Natural killer cell treated with Interleukin-12 subunit alpha and Interleukin-12 subunit beta and Interleukin-15 and Interleukin-18, amount 100 ng/mL, for 72 hours (primary cell): ENCODE results near the gene TMCC2. TPM values are rescaled to one million over a fixed set of nuclear protein-coding genes. Genes with fewer than 3 reads are reported as not detected.
"Not testable (repeated sequence)": the region's sequence is repeated elsewhere in the genome, so short reads cannot be mapped to it uniquely, and the experiment has no call there.

ENCODE experiments used
- ATAC-seq, 2 donors: fragments of 150-1000 bp; cut with Tn5 transposase in 1 of 2; sonication (Bioruptor Pico), chemical (Tn5 transposase) in 1 of 2; 2 replicates each; pipeline ENCODE4 v1.10.0; 2021
- DNase-seq: peaks from one replicate; pipeline ENCODE4 v3.0.0; 2022; ENCODE audit warnings: low spot score
- H3K27ac Mint-ChIP-seq, 2 donors: 1 replicate in 1 of 2; 2 replicates in 1 of 2; pipeline ENCODE4 v1.8.0; 2022; ENCODE audit warnings: mixed read lengths in 2 of 2, mild to moderate bottlenecking in 1 of 2, moderate library complexity in 1 of 2
- H3K27me3 Mint-ChIP-seq, 2 donors: 1 replicate in 1 of 2; 2 replicates in 1 of 2; pipeline ENCODE4 v1.8.0; 2022; ENCODE audit warnings: mixed read lengths in 2 of 2
- H3K36me3 Mint-ChIP-seq: one replicate; pipeline ENCODE4 v1.8.0; 2022; ENCODE audit warnings: mixed read lengths
- H3K4me1 Mint-ChIP-seq, 2 donors: 1 replicate in 1 of 2; 2 replicates in 1 of 2; pipeline ENCODE4 v1.8.0; 2022; ENCODE audit warnings: low read depth in 2 of 2, mixed read lengths in 2 of 2, mild to moderate bottlenecking in 1 of 2
- H3K4me3 Mint-ChIP-seq: one replicate; pipeline ENCODE4 v1.8.0; 2022; ENCODE audit warnings: mixed read lengths
- H3K9me3 Mint-ChIP-seq: 2 replicates; pipeline ENCODE4 v1.8.0; 2022; ENCODE audit warnings: mixed read lengths
- total RNA-seq, 2 donors: library from RNA; stranded (reverse); gene quantifications; one replicate each; pipeline ENCODE4 v1.2.3, GENCODE V29; 2022

TMCC2 gene
- 10 to 100 TPM; 24.0 to 28.8 TPM for total RNA-seq

DNA sequence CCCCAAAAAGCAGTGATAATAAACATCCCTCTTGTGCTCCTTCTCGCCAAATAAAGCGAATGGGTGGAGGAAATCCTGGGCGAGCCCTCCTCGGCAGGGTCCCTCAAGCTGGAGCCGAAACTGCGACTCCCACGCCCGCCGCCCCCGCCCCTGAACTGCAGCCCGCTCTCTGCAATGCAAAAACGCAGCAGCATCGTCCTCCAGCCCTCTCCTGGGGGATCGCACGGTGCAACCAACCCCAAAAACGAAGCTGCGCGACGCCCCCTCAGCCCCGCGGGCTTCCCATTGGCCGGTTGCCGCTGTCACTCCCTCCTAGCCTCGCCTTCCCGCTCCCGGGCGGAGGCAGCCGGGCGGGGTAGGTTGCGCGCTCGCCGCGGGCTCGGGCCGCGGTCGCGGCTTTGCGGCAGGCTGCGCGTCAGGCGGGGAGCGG, at the start of gene TMCC2:
TSS of gene TMCC2 (plus strand) at position 363 of the 430 bp plus-strand sequence. CDS start 619 bp downstream, outside the sequence.
- H3K9me3 Mint-ChIP-seq = no peaks in the 10 kb centered on the region
- no peaks in the 10 kb centered on the region for H3K36me3 Mint-ChIP-seq
- H3K4me1 Mint-ChIP-seq = peaks cover 34 to 47% of the 10 kb centered on the region in 2 donors
- peak within 1 kb of the TSS; percentile 92 for H3K4me3 Mint-ChIP-seq
- ATAC-seq (peak; percentile 95 to 96), DNase-seq (peak; percentile 88)
- peak within 1 kb of the TSS; percentile 20 to 49 for H3K27ac Mint-ChIP-seq
- H3K27me3 Mint-ChIP-seq = peaks cover 8 to 24% of the 10 kb centered on the region in 2 donors

DNA sequence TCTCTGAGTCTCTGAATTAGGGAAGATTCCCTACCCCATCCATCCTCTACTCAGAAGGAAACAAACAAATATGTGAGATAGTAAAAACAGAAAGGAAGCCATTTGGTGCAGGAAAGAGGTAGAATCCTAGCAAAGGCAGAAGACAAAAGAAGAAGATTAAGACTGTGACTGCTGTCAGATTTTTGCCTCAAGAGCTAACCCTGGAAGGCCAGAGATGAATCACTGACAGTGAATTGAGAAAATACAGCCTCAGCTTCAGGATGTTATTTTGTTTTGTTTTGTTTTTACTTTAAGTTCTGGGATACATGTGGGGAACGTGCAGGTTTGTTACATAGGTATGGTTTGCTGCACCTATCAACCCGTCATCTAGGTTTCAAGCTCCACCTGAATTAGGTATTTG, 47.9 kb upstream of the TMCC2 start:
- Mint-ChIP-seq H3K27ac (peak overlapping the region; percentile 41 to 65), H3K4me3 (peak overlapping the region; percentile 45), H3K4me1 (peaks cover 11 to 37% of the 10 kb centered on the region in 2 donors), H3K9me3 (no peaks in the 10 kb centered on the region), H3K27me3 (no peaks in the 10 kb centered on the region), H3K36me3 (peaks cover 14% of the 10 kb centered on the region)
- DNase-seq (no peak), ATAC-seq (peak in 1 of 2 donors; percentile 58)

GRCh38 chr1:205180331-205180730, 47.4 kb upstream of the TMCC2 start:
- H3K36me3 Mint-ChIP-seq = peaks cover 14% of the 10 kb centered on the region
- H3K27me3 Mint-ChIP-seq, DNase-seq, ATAC-seq, H3K9me3 Mint-ChIP-seq: not testable (repeated sequence)
- peak overlapping the region in 1 of 2 donors; percentile 41 for H3K27ac Mint-ChIP-seq
- H3K4me3 Mint-ChIP-seq = peak overlapping the region; percentile 45
- peaks cover 11 to 39% of the 10 kb centered on the region in 2 donors for H3K4me1 Mint-ChIP-seq

DNA sequence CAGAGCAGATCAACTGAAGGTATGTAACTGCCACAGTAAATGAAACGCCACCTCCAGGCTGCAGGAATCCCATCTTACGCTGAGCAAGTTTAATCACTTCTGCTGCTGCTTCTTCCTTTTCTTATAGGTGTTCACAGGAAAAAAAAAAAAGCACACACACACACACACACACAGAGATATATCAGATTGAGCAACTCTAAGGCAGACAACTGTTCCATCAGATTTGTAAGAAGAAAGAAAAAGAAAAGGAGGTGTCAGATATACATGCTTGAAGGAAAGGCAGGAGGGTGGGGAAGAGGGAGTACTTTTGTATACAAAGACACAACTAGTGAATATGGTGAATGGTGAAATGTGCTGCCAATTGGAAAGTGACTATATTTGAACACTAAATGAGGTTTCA, 44.8 kb upstream of the TMCC2 start:
- DNase-seq (no peak), ATAC-seq (no peak)
- peaks cover 14% of the 10 kb centered on the region for H3K36me3 Mint-ChIP-seq
- H3K27me3 Mint-ChIP-seq = no peaks in the 10 kb centered on the region
- no peaks in the 10 kb centered on the region for H3K9me3 Mint-ChIP-seq
- peak overlapping the region; percentile 92 to 93 for H3K27ac Mint-ChIP-seq
- H3K4me3 Mint-ChIP-seq = peak overlapping the region; percentile 80
- H3K4me1 Mint-ChIP-seq = peaks cover 29 to 55% of the 10 kb centered on the region in 2 donors

DNA sequence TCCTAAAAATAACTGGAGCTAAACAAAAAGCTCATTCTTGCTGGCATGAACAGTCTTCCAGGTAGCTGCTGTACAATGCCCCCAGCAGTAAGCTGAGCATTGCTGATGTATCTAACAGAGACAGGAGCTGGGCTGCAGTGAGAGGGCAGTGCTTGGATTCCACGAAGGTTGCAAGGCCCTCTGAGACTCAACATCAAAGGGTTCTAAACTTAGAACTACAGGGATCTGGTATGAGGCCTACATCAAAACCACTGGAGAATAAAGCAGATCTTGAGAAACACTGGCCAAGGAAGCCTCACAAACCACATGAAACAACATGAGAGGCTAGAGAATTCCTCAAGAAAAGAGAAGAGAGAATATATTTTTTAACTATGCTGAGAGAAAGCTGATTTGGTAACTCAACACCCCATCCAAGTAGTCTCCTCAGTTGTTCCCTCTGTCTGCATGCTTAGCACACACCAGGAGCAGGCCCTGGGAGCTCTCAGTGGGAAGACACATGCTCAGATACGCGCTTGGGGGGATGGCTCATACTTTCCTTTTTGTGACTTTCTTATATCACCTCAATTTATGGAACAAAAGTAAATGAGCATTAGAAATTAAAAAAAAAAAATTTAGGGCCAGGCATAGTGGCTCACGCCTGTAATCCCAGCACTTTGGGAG, 43.9 kb upstream of the TMCC2 start:
- Mint-ChIP-seq H3K36me3 (peaks cover 14% of the 10 kb centered on the region), H3K4me3 (peak overlapping the region; percentile 80), H3K9me3 (no peaks in the 10 kb centered on the region), H3K27me3 (no peaks in the 10 kb centered on the region), H3K27ac (peak overlapping the region; percentile 92 to 93), H3K4me1 (peaks cover 30 to 60% of the 10 kb centered on the region in 2 donors)
- no peak for DNase-seq
- no peak for ATAC-seq

GRCh38 chr1:205186191-205186590, 41.6 kb upstream of the TMCC2 start:
- H3K27ac Mint-ChIP-seq = peak overlapping the region; percentile 74 to 95
- H3K4me1 Mint-ChIP-seq = peaks cover 45 to 70% of the 10 kb centered on the region in 2 donors
- no peaks in the 10 kb centered on the region for H3K27me3 Mint-ChIP-seq
- ATAC-seq = peak; percentile 82 to 95
- no peaks in the 10 kb centered on the region for H3K9me3 Mint-ChIP-seq
- DNase-seq = no peak
- peak overlapping the region; percentile 39 for H3K4me3 Mint-ChIP-seq
- peaks cover 17% of the 10 kb centered on the region for H3K36me3 Mint-ChIP-seq

- Mint-ChIP-seq H3K9me3 (no peaks in the 10 kb centered on the region), H3K36me3 (peaks cover 17% of the 10 kb centered on the region), H3K27ac (peak overlapping the region; percentile 74 to 95), H3K27me3 (no peaks in the 10 kb centered on the region), H3K4me1 (peaks cover 47 to 80% of the 10 kb centered on the region in 2 donors), H3K4me3 (peak overlapping the region; percentile 39)
- ATAC-seq = no peak
- no peak for DNase-seq
Observed at GRCh38 chr1:205187420-205187819, 40.3 kb upstream of the TMCC2 start.

GRCh38 chr1:205188098-205188497, 39.6 kb upstream of the TMCC2 start:
- H3K9me3 Mint-ChIP-seq = no peaks in the 10 kb centered on the region
- DNase-seq (no peak), ATAC-seq (no peak)
- H3K27me3 Mint-ChIP-seq = no peaks in the 10 kb centered on the region
- H3K36me3 Mint-ChIP-seq = peaks cover 12% of the 10 kb centered on the region
- peak overlapping the region; percentile 39 for H3K4me3 Mint-ChIP-seq
- peaks cover 46 to 81% of the 10 kb centered on the region in 2 donors for H3K4me1 Mint-ChIP-seq
- peak overlapping the region; percentile 74 to 95 for H3K27ac Mint-ChIP-seq

DNA sequence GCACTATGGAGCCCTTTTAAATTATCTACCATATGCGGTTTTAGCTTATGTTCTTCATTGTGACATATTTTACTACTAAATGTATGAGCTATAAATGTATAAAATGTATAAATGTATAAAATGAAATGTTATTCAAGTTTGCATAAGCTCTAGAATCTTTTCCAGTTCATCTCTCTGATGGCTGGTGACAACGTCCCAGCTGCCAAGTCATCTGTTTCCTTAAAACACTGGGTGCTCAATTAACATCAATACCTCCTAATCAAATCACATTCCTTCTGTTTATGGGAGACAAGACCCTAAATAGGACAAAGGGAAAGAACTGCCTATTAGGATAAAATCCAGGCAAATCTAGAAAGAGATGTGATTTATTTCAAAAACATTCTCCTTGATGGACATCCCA, 39.1 kb upstream of the TMCC2 start:
- ATAC-seq = no peak

DNA sequence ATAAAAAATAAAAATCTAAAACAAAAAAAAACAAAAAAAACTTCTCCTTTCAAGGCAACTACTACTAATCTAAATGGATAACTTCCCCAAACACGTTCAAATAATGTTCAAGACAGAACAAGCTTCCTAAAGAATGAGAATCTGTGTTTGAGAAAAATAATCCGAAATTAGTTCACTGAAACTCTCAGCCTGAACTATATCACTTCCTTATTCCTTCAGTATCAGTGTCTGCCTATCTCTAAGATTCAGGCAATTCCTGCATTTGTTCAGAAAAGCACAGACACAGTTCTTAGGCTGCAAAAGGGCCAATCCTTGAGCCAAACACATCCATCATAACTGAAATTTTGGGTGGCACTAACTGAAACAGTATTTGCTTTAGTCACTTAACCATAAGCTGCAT, 38.6 kb upstream of the TMCC2 start:
- H3K9me3 Mint-ChIP-seq = no peaks in the 10 kb centered on the region
- peak overlapping the region; percentile 42 for H3K4me3 Mint-ChIP-seq
- H3K27me3 Mint-ChIP-seq = no peaks in the 10 kb centered on the region
- peaks cover 4% of the 10 kb centered on the region for H3K36me3 Mint-ChIP-seq
- DNase-seq (no peak), ATAC-seq (no peak)
- H3K4me1 Mint-ChIP-seq = peaks cover 43 to 81% of the 10 kb centered on the region in 2 donors
- H3K27ac Mint-ChIP-seq = peak overlapping the region in 1 of 2 donors; percentile 69

More for the DNA sequence above, 39.1 kb upstream of the TMCC2 start:
- Mint-ChIP-seq H3K36me3 (peaks cover 7% of the 10 kb centered on the region), H3K27ac (peak overlapping the region in 1 of 2 donors; percentile 69), H3K27me3 (no peaks in the 10 kb centered on the region), H3K4me3 (no peak overlapping the region), H3K4me1 (peaks cover 47 to 81% of the 10 kb centered on the region in 2 donors), H3K9me3 (no peaks in the 10 kb centered on the region)
- DNase-seq = no peak

DNA sequence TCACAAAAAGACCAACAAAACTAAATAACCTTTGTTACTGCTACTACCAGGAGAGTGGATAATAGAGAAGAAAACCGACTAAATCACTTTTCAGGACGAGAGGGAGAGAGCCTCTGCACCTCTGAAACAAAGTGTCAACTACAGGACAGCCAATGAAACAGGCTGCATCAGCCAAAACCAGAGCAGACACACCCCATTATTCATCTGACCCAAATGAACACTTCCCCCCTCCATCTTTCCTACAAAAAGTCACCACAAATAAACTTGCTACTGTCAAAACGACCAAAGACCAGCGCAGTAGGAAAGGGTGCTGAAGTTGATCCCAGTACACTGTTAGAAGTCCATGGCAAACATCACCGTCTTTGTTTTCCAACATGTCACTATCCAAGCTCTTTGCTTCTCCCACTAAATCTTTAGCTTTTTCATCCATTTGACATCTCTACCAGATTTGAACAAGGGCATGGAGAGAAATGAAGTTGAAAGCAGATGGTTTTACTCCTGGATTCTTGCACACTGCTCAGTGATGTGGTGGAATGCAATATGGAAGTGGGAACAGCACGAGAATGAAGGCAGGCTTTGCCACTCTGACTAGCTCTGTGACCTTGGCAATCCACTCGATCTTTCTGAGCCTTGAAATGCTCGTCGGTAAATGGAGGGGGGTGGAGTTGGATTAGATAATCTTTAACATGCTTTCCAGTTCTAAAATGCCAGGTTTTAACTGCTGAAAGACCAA, 36.7 kb upstream of the TMCC2 start:
- Mint-ChIP-seq H3K4me3 (no peak overlapping the region), H3K36me3 (peaks cover 10% of the 10 kb centered on the region), H3K4me1 (peaks cover 48 to 79% of the 10 kb centered on the region in 2 donors), H3K9me3 (no peaks in the 10 kb centered on the region), H3K27ac (no peak overlapping the region), H3K27me3 (no peaks in the 10 kb centered on the region)
- DNase-seq (no peak), ATAC-seq (no peak)

DNA sequence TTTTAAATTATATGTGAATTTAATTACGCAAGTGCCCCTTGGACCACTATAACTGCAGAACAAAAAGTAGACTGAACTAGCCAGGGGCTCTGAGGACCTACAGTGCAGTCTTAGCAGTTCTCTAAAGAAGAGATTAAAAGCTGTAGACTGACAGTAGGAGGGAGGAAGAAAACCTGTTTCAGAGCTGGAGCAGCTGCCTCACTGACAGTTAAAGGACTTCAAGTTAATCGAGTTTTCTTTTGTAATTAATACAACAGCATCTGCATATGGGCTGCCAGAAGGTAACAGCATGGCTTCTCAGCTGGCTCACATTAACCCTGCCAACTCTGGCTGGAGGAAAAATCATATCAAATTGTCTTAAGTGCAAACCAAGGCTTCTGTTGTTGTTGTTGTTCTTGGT, 36.1 kb upstream of the TMCC2 start:
- Mint-ChIP-seq H3K36me3 (peaks cover 10% of the 10 kb centered on the region), H3K4me1 (peaks cover 41 to 77% of the 10 kb centered on the region in 2 donors), H3K27ac (no peak overlapping the region), H3K9me3 (no peaks in the 10 kb centered on the region), H3K4me3 (peak overlapping the region; percentile 36), H3K27me3 (no peaks in the 10 kb centered on the region)
- DNase-seq = no peak
- no peak for ATAC-seq

GRCh38 chr1:205192287-205192686, 35.5 kb upstream of the TMCC2 start:
- ATAC-seq (no peak), DNase-seq (no peak)
- Mint-ChIP-seq H3K4me1 (peaks cover 42 to 76% of the 10 kb centered on the region in 2 donors), H3K9me3 (no peaks in the 10 kb centered on the region), H3K36me3 (peaks cover 10% of the 10 kb centered on the region), H3K27me3 (no peaks in the 10 kb centered on the region), H3K4me3 (peak overlapping the region; percentile 36), H3K27ac (no peak overlapping the region)
